Prostate gland (tissue), 2 donors: ENCODE results near the gene CDKL1. TPM values are rescaled to one million over a fixed set of nuclear protein-coding genes. Genes with fewer than 3 reads are reported as not detected.
A peak's percentile ranks its signal among the peaks of the same experiment; 100 is the strongest.

Experiments used
- DNase-seq: peaks from one replicate; pipeline ENCODE4 v3.0.0-alpha.2; 2019; ENCODE audit warnings: low spot score
- H3K27ac ChIP-seq, 2 donors: fragments of 200-600 bp; sonication (generic); 2 replicates each; pipeline ENCODE4 v1.5.1; 2017 to 2019
- H3K27me3 ChIP-seq: fragments of 200-600 bp; sonication (generic); replicated peaks from 2 replicates; pipeline ENCODE4 v1.5.1; 2019; ENCODE audit not compliant: insufficient read depth
- H3K36me3 ChIP-seq, 2 donors: fragments of 200-600 bp; sonication (generic); 1 replicate in 1 of 2; 2 replicates in 1 of 2; pipeline versions ENCODE4 v1.5.1 to v1.8.1; 2017 to 2019
- H3K4me1 ChIP-seq: fragments of 200-600 bp; sonication (generic); replicated peaks from 2 replicates; pipeline ENCODE4 v1.5.1; 2019
- H3K4me3 ChIP-seq, 2 donors: fragments of 200-600 bp; sonication (generic); 2 replicates each; pipeline ENCODE4 v1.5.1; 2017 to 2019
- H3K9me3 ChIP-seq: fragments of 200-600 bp; sonication (generic); 2 replicates; pipeline ENCODE4 v1.5.1; 2017
- POLR2A ChIP-seq: fragments of 450-650 bp; IDR thresholded peaks from one replicate; pipeline ENCODE4 v1.6.1; 2016; ENCODE audit warnings: antibody characterized with exemption, mild to moderate bottlenecking
- POLR2AphosphoS5 ChIP-seq: sonication (generic); formaldehyde crosslinking; IDR thresholded peaks from one replicate; pipeline ENCODE4 v1.6.1; 2017; ENCODE audit warnings: antibody characterized with exemption
- WGBS: methylation state at CpG from one replicate; pipeline ENCODE4 v1.1.5; 2018; 5-methylcytosine and 5-hydroxymethylcytosine counted together
- intact Hi-C: fragments of 100-400 bp; cut with DNase I; formaldehyde crosslinking; loops from one replicate; pipeline ENCODE4 v1.14.2; 2022
- total RNA-seq, 2 donors: library from RNA; depleted of rRNA; stranded (reverse); fragments of >200 nt; gene quantifications; one replicate each; pipeline ENCODE4 v1.1.0, GENCODE V29; 2016
- TF ChIP-seq, protein P1 (sequence below), 4 experiments: fragments of 200-600 bp in 2 of 4; fragments of 450-650 bp in 2 of 4; sonication (generic) in 2 of 4; IDR thresholded peaks; 1 replicate in 3 of 4; 2 replicates in 1 of 4; pipeline ENCODE4 v1.5.1; 2016 to 2019; ENCODE audit warnings: antibody characterized with exemption in 4 of 4, mild to moderate bottlenecking in 2 of 4, moderate library complexity in 2 of 4

Gene CDKL1
- total RNA-seq, 2 donors from 2014 or later, result 3.4 to 18.5 TPM

DNA sequence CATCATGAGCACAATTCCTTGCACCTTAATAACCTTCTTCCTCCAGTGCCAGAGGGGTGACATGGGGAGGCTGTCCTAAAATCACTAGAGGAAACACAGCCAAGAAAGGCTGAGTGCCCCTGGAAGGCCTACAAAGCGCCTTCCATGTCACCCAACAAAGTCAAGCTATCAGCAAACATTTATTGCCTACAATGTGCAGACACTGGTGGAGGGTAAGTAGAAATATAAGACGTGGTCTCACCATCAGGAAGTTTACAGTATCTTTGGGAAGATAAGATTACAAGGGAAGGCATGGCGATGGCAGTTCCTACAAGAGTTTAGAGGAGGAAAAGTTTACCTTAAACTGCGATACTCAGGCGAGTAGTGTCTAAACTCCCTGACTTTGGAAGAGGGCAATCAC lies 56.6 kb downstream of the CDKL1 start:
- 84% methylated on average over 5 of the region's 5 CpGs for WGBS
- TF ChIP-seq POLR2A (no peak), POLR2AphosphoS5 (no peak)
- TF ChIP-seq, protein P1, sequence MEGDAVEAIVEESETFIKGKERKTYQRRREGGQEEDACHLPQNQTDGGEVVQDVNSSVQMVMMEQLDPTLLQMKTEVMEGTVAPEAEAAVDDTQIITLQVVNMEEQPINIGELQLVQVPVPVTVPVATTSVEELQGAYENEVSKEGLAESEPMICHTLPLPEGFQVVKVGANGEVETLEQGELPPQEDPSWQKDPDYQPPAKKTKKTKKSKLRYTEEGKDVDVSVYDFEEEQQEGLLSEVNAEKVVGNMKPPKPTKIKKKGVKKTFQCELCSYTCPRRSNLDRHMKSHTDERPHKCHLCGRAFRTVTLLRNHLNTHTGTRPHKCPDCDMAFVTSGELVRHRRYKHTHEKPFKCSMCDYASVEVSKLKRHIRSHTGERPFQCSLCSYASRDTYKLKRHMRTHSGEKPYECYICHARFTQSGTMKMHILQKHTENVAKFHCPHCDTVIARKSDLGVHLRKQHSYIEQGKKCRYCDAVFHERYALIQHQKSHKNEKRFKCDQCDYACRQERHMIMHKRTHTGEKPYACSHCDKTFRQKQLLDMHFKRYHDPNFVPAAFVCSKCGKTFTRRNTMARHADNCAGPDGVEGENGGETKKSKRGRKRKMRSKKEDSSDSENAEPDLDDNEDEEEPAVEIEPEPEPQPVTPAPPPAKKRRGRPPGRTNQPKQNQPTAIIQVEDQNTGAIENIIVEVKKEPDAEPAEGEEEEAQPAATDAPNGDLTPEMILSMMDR (IDR thresholded peaks at IDR 0.05), result no peak
- intact Hi-C loops, result loop anchor here (5.0 to 10.0 kb wide), 2 partner anchors 57 to 435 kb away; partner anchors contain the start of gene CDKL1
- Histone ChIP-seq H3K4me1 (peaks cover 16% of the 10 kb centered on the region), H3K27me3 (no peaks in the 10 kb centered on the region), H3K27ac (peak overlapping the region in 1 of 2 donors; percentile 67), H3K36me3 (no peaks in the 10 kb centered on the region), H3K9me3 (no peaks in the 10 kb centered on the region), H3K4me3 (no peak overlapping the region)
- no peak for DNase-seq

DNA sequence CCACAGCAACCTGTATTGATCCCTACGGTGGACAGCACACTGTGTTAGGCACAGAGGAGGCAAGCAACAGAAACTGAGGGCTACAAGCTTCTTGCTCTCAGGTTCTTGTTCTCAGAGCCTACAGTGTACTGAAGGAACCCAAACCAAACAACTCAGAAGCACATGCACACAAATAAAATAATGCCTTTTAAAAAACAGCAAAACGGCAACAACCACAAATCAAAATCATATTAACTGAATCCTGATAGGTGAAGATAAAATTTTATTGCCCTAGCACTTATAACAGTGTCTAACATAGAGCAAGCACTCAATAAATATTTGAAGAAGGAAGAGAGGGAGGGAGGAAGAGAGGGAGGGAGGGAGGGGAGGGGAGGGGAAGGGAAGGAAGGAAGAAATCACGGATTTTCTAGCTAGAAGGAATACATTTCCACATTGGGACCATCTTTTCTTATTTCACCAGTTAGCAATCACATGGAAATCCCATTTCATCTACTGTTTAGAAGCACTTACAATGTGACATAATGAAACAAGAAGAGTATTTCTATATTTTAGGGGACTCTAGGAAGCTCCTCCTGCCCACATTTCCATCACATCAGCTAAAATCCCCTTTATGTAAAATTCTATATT lies 57.4 kb downstream of the CDKL1 start:
- Histone ChIP-seq H3K4me1 (peaks cover 10% of the 10 kb centered on the region), H3K27ac (peak overlapping the region in 1 of 2 donors; percentile 23), H3K27me3 (no peaks in the 10 kb centered on the region), H3K9me3 (no peaks in the 10 kb centered on the region), H3K4me3 (no peak overlapping the region), H3K36me3 (no peaks in the 10 kb centered on the region)
- intact Hi-C loops, result no loop called here
- 22% methylated on average over 3 of the region's 3 CpGs for WGBS
- no peak for DNase-seq
- TF ChIP-seq, protein P1 (IDR thresholded peaks at IDR 0.05), result no peak
- peak; percentile 71 for TF ChIP-seq POLR2AphosphoS5

DNA sequence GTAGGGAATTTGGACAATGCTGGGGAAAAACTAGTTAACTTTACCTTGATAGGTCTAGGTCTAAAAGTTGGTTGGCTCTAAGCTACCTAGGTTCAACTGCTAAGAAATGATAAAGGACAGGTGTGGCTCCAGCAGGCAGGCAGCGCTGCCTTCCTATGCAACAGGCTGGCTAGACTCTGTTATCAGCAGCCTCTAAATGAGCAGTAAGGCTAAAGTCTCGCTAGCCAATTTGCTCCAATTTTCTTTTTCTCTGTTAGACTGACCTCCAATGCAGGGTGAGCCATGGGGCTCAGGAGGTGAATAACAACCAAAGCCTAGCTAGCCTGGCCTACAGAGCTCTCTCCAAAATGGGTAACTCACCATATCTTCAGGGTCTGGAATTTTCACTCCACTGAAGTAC lies 58.1 kb downstream of the CDKL1 start:
- peak overlapping the region in 1 of 2 donors; percentile 23 for H3K27ac ChIP-seq

DNA sequence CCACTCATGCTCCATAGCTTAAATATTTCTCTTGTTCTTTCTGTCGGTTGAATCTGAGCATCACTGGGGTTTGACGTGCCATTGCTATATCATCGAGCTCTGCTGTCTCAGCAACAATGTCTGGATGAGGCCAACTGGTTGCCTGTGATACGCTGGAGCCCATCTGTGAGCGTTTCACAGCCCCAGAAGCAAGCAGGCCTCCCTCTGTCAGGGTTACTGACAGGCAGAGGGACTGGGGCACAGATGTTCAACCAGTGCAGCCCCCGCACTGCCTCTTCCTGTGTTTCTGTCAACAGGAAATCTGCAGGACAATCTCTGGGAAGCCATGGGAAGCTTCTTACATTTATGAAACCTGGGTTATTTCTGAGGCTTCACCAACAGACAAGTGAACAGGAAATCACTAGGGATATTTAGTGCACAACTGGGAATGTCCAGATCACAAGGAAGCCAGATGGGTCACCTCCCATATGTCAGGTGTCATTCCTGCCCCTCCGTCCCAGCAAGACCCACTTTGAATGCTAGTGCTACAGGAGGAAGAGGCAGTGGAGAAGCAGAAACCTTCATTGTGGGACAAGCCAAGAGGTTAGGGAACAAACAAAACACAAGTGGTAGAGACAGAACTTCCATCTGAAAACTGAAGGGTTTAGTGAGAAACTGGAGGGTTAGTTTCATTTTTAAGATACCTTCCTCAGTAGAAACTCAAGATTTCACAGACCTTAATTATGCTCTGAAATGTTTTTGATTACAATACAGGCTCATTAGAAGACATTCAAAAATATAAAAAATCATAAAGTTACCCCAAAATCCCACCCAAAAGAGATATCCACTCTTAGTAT lies 60.5 kb downstream of the CDKL1 start:
- 62% methylated on average over 7 of the region's 7 CpGs for WGBS
- H3K4me1 ChIP-seq, result peaks cover 3% of the 10 kb centered on the region

More for the DNA sequence above, 58.1 kb downstream of the CDKL1 start:
- WGBS, result 97% methylated on average over 2 of the region's 2 CpGs
- Histone ChIP-seq H3K27me3 (no peaks in the 10 kb centered on the region), H3K4me1 (peaks cover 4% of the 10 kb centered on the region), H3K9me3 (no peaks in the 10 kb centered on the region), H3K4me3 (no peak overlapping the region), H3K36me3 (no peaks in the 10 kb centered on the region)
- DNase-seq, result no peak
- no peak for TF ChIP-seq POLR2A
- no peak for TF ChIP-seq POLR2AphosphoS5
- TF ChIP-seq, protein P1 (IDR thresholded peaks at IDR 0.05), result no peak
- intact Hi-C loops, result no loop called here

More for the DNA sequence above, 60.5 kb downstream of the CDKL1 start:
- Histone ChIP-seq H3K4me3 (no peak overlapping the region), H3K9me3 (no peaks in the 10 kb centered on the region), H3K27ac (peak overlapping the region; percentile 32 to 62), H3K27me3 (no peaks in the 10 kb centered on the region), H3K36me3 (no peaks in the 10 kb centered on the region)
- no peak for DNase-seq
- TF ChIP-seq POLR2A (no peak), POLR2AphosphoS5 (no peak)
- TF ChIP-seq, protein P1 (IDR thresholded peaks at IDR 0.05), result no peak
- intact Hi-C loops, result no loop called here
